SK-N-MC (cell line): Measurements from ENCODE around the gene PPP1R12A.

Source experiments
- EZH2 ChIP-seq: fragments of 200-600 bp; sonication (generic); IDR thresholded peaks from one replicate; pipeline ENCODE4 v1.6.1; 2017; ENCODE audit warnings: antibody characterized with exemption
- FOXP2 ChIP-seq: optimal IDR thresholded peaks from 2 replicates; pipeline ENCODE3; 2011; ENCODE audit warnings: mild to moderate bottlenecking, moderate library complexity; ENCODE audit not compliant: insufficient read depth; ENCODE audit errors: extremely low read length, control extremely low read depth

DNA sequence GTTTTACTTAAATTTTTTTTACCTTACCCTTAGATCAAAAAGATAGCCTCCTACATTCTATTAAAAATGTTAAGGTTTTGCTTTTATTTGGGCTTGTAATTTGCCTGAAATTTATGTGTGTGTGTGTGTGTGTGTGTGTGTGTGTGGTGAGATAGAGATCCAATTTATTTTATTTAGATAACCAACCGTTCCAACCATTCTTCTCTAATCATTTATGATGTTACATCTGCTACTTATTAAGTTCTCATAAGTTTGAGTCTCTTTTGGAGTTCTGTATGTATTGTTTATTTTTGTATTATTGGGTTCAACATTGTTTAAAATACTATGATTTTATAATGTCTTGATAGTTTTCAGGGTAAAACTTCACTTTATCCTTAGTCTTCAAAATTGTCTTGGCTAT, 173.6 kb downstream of the PPP1R12A start:
- TF ChIP-seq FOXP2 = no peak
- no peak for TF ChIP-seq EZH2
